ENCODE measurements around the gene ZKSCAN1.
"Not testable (repeated sequence)": the region's sequence is repeated elsewhere in the genome, so short reads cannot be mapped to it uniquely, and the experiment has no call there.

Gene ZKSCAN1

GRCh38 chr7:100015232-100016214 is at the start of gene ZKSCAN1:
Gene ZKSCAN1 (plus strand): TSS chr7:100015596. CDS start chr7:100023507, 7,911 bp downstream.
- peak; percentile 93 for DNase-seq

DNA sequence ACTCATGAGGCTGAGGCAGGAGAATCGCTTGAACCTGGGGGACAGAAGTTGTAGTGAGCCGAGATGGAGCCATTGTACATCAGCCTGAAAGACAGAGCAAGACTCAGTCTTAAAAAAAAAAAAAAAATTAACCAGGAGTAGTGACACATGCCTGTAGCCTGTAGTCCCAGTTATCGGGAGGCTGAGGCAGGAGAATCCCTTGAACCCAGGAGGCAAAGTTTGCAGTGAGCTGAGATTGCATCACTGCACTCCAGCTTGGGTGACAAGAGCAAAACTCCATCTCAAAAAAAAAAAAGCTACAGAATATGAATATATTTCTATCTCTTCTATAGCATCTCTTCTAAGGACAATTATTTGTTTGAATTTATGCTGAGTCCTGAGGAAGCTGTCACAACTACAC is 46.1 kb upstream of the ZKSCAN1 start:
- no peak for DNase-seq

DNA sequence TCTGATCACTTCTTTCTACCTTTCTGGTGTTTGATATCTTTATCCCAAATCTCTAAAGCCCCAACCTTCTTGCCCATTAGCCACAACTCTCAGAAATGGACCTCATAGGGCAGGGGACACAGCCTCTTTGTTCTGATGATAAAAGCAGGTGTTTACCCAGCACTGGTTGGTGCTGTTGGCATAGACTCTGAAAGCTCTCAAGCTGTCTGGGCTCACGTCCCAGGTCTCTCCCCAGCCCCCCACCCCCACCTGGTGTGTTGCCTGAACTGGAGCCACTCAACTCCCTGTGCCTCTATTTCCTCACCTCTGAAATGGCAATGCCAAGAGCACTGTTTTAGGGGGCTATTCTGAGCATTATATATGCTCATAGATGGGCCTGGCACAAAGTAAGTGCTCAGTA is 45.6 kb upstream of the ZKSCAN1 start:
- not testable (repeated sequence) for DNase-seq

GRCh38 chr7:99971242-99971641 is 44.2 kb upstream of the ZKSCAN1 start:
- no peak for DNase-seq

DNA sequence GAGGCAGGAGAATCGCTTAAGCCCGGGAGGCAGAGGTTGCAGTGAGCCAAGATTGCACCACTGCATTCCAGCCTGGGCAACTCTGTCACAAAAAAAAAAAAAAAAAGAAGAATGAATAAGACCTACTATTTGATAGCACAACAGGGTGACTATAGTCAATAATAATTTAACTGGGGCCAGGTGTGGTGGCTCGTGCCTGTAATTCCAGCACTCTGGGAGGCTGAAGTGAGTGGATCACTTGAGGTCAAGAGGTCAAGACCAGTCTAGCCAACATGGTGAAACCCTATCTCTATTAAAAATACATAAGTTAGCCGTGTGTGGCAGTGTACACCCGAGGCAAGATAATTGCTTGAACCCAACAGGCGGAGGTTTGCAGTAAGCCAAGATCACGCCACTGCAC is 41.6 kb upstream of the ZKSCAN1 start:
- DNase-seq, result not testable (repeated sequence)

GRCh38 chr7:99974681-99975080 is 40.7 kb upstream of the ZKSCAN1 start:
- no peak for DNase-seq

GRCh38 chr7:99975782-99976521 is 39.4 kb upstream of the ZKSCAN1 start, which contains the start of gene AZGP1:
Gene AZGP1 (minus strand): TSS chr7:99976031. CDS start chr7:99976020, 11 bp downstream.
- DNase-seq, result peak; percentile 32

- no peak for DNase-seq
Measured at GRCh38 chr7:99976626-99977025, 38.8 kb upstream of the ZKSCAN1 start.

- peak; percentile 46 for DNase-seq
Measured at GRCh38 chr7:99979814-99980225, 35.6 kb upstream of the ZKSCAN1 start.

GRCh38 chr7:99980448-99980872 is 34.9 kb upstream of the ZKSCAN1 start:
- not testable (repeated sequence) for DNase-seq

- DNase-seq, result not testable (repeated sequence)
Measured at GRCh38 chr7:99981066-99981465, 34.3 kb upstream of the ZKSCAN1 start.

DNA sequence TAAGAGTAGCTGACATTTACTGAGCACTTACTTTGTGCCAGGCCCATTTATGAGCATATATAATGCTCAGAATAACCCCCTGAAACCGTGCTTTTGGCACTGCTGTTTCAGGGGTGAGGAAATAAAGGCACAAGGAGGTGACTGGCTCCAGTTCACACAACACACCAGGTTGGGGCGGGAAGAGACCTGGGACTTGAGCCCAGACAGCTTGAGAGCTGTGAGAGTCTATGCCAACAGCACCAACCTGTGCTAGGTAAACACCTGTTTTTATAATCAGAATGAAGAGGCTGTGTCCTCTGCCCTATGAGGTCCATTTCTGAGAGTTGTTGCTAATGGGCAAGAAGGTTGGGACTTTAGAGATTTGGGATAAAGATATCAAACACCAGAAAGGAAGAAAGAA is 30.8 kb upstream of the ZKSCAN1 start:
- DNase-seq, result no peak

GRCh38 chr7:99987306-99987705 is 28.1 kb upstream of the ZKSCAN1 start:
- not testable (repeated sequence) for DNase-seq

DNA sequence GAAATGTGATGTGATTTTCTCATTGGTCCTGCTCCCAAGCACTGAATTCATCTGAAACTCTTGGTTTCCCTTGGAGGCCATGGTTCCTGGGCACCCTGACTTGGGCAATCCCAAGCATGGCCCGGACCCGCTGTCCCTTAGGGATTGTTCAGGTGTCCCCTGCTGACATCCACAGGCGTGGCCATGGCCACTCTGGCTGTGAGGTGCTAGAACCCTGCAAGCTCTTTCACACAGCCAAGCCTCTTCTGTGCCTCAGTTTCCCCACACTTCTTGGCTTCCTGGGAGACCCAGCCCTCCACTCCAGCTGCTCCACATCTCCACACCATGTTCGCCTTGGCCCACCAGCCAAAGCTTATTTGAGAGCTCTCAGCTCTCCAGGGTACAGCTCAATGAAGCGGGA is 27.6 kb upstream of the ZKSCAN1 start:
- no peak for DNase-seq

DNA sequence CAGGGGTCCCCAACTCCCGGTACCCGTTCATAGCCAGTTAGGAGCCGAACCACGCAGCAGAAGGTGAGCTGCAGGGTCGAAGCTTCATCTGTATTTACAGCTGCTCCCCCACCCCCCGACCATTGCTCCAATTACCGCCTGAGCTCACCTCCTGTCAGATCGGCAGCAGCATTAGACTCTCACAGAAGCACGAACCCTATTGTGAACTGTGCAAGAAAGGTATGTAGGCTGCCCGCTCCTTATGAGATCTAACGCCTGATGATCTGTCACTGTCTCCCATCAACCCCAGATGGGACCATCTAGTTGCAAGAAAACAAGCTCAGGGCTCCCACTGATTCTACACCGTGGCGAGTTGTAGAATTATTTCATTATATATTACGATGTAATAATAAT is 24.9 kb upstream of the ZKSCAN1 start:
- peak; percentile 53 for DNase-seq

- not testable (repeated sequence) for DNase-seq
Measured at GRCh38 chr7:99991543-99991942, 23.9 kb upstream of the ZKSCAN1 start.

- DNase-seq, result no peak
Measured at GRCh38 chr7:99992330-99993038, 22.9 kb upstream of the ZKSCAN1 start.

- DNase-seq, result no peak
Measured at GRCh38 chr7:99994819-99995218, 20.6 kb upstream of the ZKSCAN1 start.

DNA sequence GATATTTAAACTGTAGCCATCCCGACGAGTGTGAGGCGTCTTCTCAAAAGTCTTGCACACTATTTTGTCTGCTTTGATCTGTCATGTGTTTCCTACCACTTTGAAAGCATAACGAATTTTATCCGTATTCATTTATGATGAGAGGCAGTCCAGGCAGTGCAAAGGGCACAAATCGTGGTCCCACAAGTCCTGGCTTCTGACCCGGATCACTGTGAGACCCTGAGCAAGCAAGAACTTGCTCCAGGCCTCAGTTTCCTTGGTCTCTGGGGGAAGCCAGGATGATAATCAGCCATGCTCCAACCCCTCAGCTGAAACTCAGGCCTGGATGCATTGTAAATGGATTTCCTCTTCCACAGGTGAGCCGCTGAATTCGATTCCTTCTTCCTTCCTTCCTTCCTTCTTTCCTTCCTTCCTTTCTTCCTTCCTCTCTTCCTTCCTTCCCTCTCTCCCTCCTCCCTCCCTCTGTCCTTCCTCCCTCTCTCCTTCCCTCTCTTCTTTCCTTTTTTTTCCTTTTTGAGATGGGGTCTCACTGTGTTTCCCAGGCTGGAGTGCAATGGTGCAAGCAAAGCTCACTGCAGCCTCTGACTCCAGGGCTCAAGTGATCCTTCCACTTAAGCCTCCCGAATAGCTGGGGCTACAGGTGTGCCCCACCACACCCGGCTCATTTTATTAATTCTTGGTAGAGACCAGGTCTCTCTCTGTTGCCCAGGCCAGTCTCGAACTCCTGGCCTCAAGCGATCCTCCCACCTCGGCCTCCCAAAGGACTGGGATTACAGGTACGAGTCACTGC is 18.4 kb upstream of the ZKSCAN1 start:
- DNase-seq, result no peak

DNA sequence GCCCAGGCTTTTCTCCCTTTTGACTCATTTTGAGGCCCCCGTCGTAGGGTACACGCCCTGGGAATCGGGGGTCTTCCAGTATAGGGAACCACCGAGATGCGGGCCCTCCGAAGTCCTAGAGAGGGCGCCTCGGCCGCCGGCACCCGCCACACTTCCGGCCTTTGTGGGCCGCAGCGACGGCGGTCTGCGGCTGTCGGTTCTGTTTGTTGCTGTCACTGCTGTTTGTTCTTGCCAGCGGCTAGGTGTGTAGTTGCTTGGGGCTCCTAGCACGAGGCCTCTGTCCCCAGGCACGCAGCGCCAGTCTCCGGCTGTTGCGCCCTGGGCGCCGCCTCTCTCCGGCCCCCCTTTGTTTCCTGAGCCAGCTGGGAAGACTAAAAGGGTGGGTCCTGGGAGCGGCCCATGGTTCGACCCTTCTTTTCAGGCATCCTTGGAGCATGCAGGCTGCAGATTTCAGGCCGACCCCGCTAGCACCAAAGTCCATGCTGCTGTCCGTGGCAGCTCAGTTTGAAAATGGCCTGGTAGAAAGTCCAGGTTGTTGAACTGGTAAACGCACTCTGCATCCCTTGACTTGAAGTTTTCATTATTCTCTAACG is 17.8 kb upstream of the ZKSCAN1 start:
- peak; percentile 87 for DNase-seq

DNA sequence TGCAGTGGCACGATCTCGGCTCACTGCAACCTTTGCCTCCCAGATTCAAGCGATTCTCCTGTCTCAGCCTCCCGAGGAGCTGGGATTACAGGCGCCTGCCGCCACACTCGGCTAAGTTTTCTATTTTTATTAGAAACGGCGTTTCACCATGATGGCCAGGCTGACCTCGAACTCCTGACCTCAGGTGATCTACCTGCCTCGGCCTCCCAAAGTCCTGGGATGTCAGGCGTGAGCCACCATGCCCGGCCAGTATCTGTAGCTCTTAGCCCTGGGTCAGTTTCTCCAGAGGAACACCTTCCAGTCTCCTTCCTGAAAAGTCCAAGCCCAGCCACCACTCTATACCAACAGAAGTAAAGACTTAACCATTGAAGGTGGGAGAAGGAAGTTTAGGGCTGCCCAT is 15.2 kb upstream of the ZKSCAN1 start:
- DNase-seq, result no peak

Data from NCI-H146 (cell line).